ENCODE data around the gene RPL7A. TPM values are rescaled to one million over a fixed set of nuclear protein-coding genes. Genes with fewer than 3 reads are reported as not detected.
A peak's percentile ranks its signal among the peaks of the same experiment; 100 is the strongest.
"Not testable (repeated sequence)": the region's sequence is repeated elsewhere in the genome, so short reads cannot be mapped to it uniquely, and the experiment has no call there.

The RPL7A gene
- 1,000 to 10,000 TPM; 1,478 to 1,480 TPM for total RNA-seq

GRCh38 chr9:133347985-133348717 lies at the start of gene RPL7A, which contains the start of gene MED22:
Gene RPL7A (plus strand): TSS chr9:133348218. CDS start chr9:133348244, 26 bp downstream.
Gene MED22 (minus strand): TSS chr9:133348131. CDS start chr9:133346662, 1,469 bp downstream.
- Histone ChIP-seq H3K27me3 (no peaks in the 10 kb centered on the region), H3K36me3 (replicated peaks in 1 of 2; ENCODE audit: insufficient read depth in 1 of 2, low read depth in 2 of 2) (peaks cover 9 to 26% of the 10 kb centered on the region in 2 donors), H3K9me3 (no peaks in the 10 kb centered on the region), H3K4me3 (peak within 1 kb of the TSS; percentile 97 to 98), H3K27ac (peak within 1 kb of the TSS; percentile 87 to 95 (median 94)), H3K4me1 (peaks cover 27% of the 10 kb centered on the region)
- DNase-seq (peak; percentile 94 to 97 (median 96)), ATAC-seq (peak; percentile 93)
- 0% methylated on average over 28 to 63 of the region's 64 CpGs for WGBS, 2 donors
- intact Hi-C loops (cut with DNase I), result no loop called here
- TF ChIP-seq, protein P1, sequence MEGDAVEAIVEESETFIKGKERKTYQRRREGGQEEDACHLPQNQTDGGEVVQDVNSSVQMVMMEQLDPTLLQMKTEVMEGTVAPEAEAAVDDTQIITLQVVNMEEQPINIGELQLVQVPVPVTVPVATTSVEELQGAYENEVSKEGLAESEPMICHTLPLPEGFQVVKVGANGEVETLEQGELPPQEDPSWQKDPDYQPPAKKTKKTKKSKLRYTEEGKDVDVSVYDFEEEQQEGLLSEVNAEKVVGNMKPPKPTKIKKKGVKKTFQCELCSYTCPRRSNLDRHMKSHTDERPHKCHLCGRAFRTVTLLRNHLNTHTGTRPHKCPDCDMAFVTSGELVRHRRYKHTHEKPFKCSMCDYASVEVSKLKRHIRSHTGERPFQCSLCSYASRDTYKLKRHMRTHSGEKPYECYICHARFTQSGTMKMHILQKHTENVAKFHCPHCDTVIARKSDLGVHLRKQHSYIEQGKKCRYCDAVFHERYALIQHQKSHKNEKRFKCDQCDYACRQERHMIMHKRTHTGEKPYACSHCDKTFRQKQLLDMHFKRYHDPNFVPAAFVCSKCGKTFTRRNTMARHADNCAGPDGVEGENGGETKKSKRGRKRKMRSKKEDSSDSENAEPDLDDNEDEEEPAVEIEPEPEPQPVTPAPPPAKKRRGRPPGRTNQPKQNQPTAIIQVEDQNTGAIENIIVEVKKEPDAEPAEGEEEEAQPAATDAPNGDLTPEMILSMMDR (IDR thresholded peaks at IDR 0.05), result peak in 1 of 7 experiments; percentile 34
- TF ChIP-seq POLR2A (IDR thresholded peaks at IDR 0.05), result peak; percentile 74 to 97 (median 97)

GRCh38 chr9:133299996-133300395 lies 48.0 kb upstream of the RPL7A start:
- 62 to 74% methylated on average over 8 to 13 of the region's 16 CpGs for WGBS, 2 donors

GRCh38 chr9:133301253-133302230 lies 46.5 kb upstream of the RPL7A start:
- Histone ChIP-seq H3K27ac (no peak overlapping the region), H3K4me1 (no peaks in the 10 kb centered on the region), H3K4me3 (no peak overlapping the region), H3K9me3 (no peaks in the 10 kb centered on the region), H3K36me3 (replicated peaks in 1 of 2; ENCODE audit: insufficient read depth in 1 of 2, low read depth in 2 of 2) (no peaks in the 10 kb centered on the region), H3K27me3 (no peaks in the 10 kb centered on the region)
- no peak for TF ChIP-seq POLR2A (IDR thresholded peaks at IDR 0.05)
- TF ChIP-seq, protein P1 (IDR thresholded peaks at IDR 0.05), result no peak
- no peak for DNase-seq
- 68 to 71% methylated on average over 12 to 13 of the region's 13 CpGs for WGBS, 2 donors
- no peak for ATAC-seq
- intact Hi-C loops (cut with DNase I), result no loop called here

More at GRCh38 chr9:133299996-133300395, 48.0 kb upstream of the RPL7A start:
- H3K27ac ChIP-seq; intact Hi-C loops (cut with DNase I); H3K36me3 ChIP-seq (replicated peaks in 1 of 2; ENCODE audit: insufficient read depth in 1 of 2, low read depth in 2 of 2); ATAC-seq; DNase-seq; H3K27me3 ChIP-seq; H3K9me3 ChIP-seq; H3K4me1 ChIP-seq; H3K4me3 ChIP-seq: not testable (repeated sequence)

DNA sequence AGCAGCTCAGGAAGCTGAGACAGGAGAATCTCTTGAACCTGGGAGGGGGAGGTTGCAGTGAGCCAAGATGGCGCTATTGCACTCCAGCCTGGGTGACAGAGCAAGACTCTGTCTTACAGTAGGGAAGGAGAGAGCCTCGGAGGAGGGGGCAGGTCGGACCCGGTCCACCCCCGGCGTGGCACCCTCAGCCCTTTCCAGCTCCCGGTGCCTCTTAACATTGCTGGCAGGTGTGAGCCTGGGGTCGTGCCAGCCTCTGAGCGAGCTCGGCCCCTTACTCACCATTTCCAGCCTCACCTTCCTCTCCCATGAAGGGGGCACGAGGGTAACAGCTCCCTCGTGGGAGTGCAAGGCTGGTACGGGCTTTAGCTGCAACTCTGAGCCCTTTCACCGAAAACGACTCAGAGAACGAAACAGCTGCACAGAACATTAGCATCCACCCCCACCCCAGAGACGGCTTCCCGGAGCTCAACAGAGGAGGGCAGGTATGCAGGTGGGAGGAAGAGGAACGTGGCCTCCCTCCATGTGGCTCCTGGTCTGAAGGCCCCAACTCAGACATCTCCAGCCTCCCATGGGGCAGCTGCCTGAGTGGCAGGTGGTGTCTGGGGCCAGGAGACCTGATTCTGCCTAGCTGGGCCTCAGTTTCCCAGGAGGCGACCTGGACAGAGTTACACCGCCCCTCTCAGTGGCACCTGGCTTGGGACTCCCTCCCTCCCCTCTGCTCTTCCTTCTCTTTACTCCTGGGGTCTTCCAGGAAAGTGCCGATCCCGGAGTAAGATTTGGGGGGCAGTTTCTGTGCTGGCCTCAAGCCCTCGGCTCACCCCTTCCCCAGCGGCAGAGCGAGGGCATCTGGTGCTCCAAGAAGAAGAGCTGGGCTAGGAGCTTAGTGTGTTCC lies 44.5 kb upstream of the RPL7A start:
- Histone ChIP-seq H3K36me3 (replicated peaks in 1 of 2; ENCODE audit: insufficient read depth in 1 of 2, low read depth in 2 of 2) (no peaks in the 10 kb centered on the region), H3K9me3 (no peaks in the 10 kb centered on the region), H3K4me1 (no peaks in the 10 kb centered on the region), H3K4me3 (no peak overlapping the region), H3K27me3 (no peaks in the 10 kb centered on the region), H3K27ac (no peak overlapping the region)
- WGBS, 2 donors, result 53 to 72% methylated on average over 3 to 26 of the region's 26 CpGs
- DNase-seq (no peak), ATAC-seq (no peak)
- TF ChIP-seq POLR2A (IDR thresholded peaks at IDR 0.05), result no peak
- TF ChIP-seq, protein P1 (IDR thresholded peaks at IDR 0.05), result no peak
- intact Hi-C loops (cut with DNase I), result no loop called here
